H1 (cell line): ENCODE results near the gene ERFE. TPM values are rescaled to one million over a fixed set of nuclear protein-coding genes. Genes with fewer than 3 reads are reported as not detected.

Source experiments
- ASH2L ChIP-seq: fragments of 200-600, 300-600 bp; sonication (generic); IDR thresholded peaks from one replicate; pipeline ENCODE4 v1.7.1; 2017; ENCODE audit warnings: low read length
- BRCA1 ChIP-seq: IDR thresholded peaks from 2 replicates; pipeline ENCODE4 v1.6.1; 2012; ENCODE audit warnings: low read depth, low read length, improper control_type of control experiment
- CEBPB ChIP-seq: IDR thresholded peaks from 2 replicates; pipeline ENCODE4 v1.6.1; 2012; ENCODE audit warnings: low read depth, low read length
- EP300 ChIP-seq, 2 experiments: IDR thresholded peaks; 1 replicate in 1 of 2; 2 replicates in 1 of 2; pipeline ENCODE4 v1.6.1; 2011 to 2012; ENCODE audit warnings: low read depth in 2 of 2, low read length in 2 of 2, mild to moderate bottlenecking in 2 of 2, borderline replicate concordance in 1 of 2, inconsistent platforms in 1 of 2, moderate library complexity in 1 of 2
- FOSL1 ChIP-seq: IDR thresholded peaks from 2 replicates; pipeline ENCODE4 v1.6.1; 2011; ENCODE audit warnings: mild to moderate bottlenecking, low read depth, low read length, moderate library complexity; ENCODE audit not compliant: insufficient read depth
- GTF2F1 ChIP-seq: IDR thresholded peaks from 2 replicates; pipeline ENCODE4 v1.6.1; 2012; ENCODE audit warnings: low read depth, low read length, improper control_type of control experiment, borderline replicate concordance
- HDAC2 ChIP-seq, 2 experiments: fragments of 300-600 bp in 1 of 2; sonication (generic) in 1 of 2; IDR thresholded peaks; 2 replicates each; pipeline ENCODE4 v1.6.1; 2011 to 2012; ENCODE audit warnings: low read depth in 2 of 2, low read length in 2 of 2, mild to moderate bottlenecking in 2 of 2, moderate library complexity in 2 of 2, borderline replicate concordance in 1 of 2, inconsistent platforms in 1 of 2
- JUND ChIP-seq: IDR thresholded peaks from 2 replicates; pipeline ENCODE4 v1.6.1; 2011; ENCODE audit warnings: mild to moderate bottlenecking, improper control_type of control experiment, low read length
- KDM1A ChIP-seq: fragments of 200-600, 300-600 bp; sonication (generic); IDR thresholded peaks from 2 replicates; pipeline ENCODE4 v1.7.1; 2016; ENCODE audit warnings: mild to moderate bottlenecking, low read length, borderline replicate concordance
- KDM4A ChIP-seq: IDR thresholded peaks from one replicate; pipeline ENCODE4 v1.7.1; 2012; ENCODE audit warnings: low read depth, mild to moderate bottlenecking, moderate library complexity, low read length, inconsistent platforms; ENCODE audit not compliant: severe bottlenecking
- KDM5A ChIP-seq: fragments of 200-600 bp; IDR thresholded peaks from 2 replicates; pipeline ENCODE4 v1.7.1; 2012; ENCODE audit warnings: mild to moderate bottlenecking, low read length, inconsistent platforms, mixed read lengths
- MAFK ChIP-seq: IDR thresholded peaks from 2 replicates; pipeline ENCODE4 v1.6.1; 2012; ENCODE audit warnings: low read depth, mild to moderate bottlenecking, improper control_type of control experiment, low read length
- NRF1 ChIP-seq: IDR thresholded peaks from 2 replicates; pipeline ENCODE4 v1.6.1; 2011; ENCODE audit warnings: mild to moderate bottlenecking, low read depth, low read length, improper control_type of control experiment
- POLR2A ChIP-seq, 2 experiments: IDR thresholded peaks; 1 replicate in 1 of 2; 2 replicates in 1 of 2; pipeline ENCODE4 v1.6.1; 2011; ENCODE audit warnings: low read depth in 2 of 2, low read length in 2 of 2, mild to moderate bottlenecking in 2 of 2; ENCODE audit errors: control extremely low read depth in 1 of 2
- RXRA ChIP-seq: IDR thresholded peaks from 2 replicates; pipeline ENCODE4 v1.6.1; 2011; ENCODE audit warnings: low read depth, mild to moderate bottlenecking, low read length, moderate library complexity; ENCODE audit not compliant: insufficient read depth
- TAF1 ChIP-seq: IDR thresholded peaks from 2 replicates; pipeline ENCODE4 v1.6.1; 2011; ENCODE audit warnings: mild to moderate bottlenecking, low read depth, low read length
- TEAD4 ChIP-seq: IDR thresholded peaks from 2 replicates; pipeline ENCODE4 v1.6.1; 2012; ENCODE audit warnings: low read depth, low read length, inconsistent platforms, mixed read lengths
- polyA plus RNA-seq, 7 experiments: library from polyadenylated mRNA; depleted of rRNA in 3 of 7; stranded (reverse) in 5 of 7; unstranded in 2 of 7; fragments of >200 nt in 5 of 7; fragments of 200-250 nt in 2 of 7; gene quantifications; 1 replicate in 5 of 7; 2 replicates in 1 of 7; 4 replicates in 1 of 7; pipeline versions ENCODE4 v1.2.1 to v1.2.3, GENCODE V29; 2011 to 2013; ENCODE audit warnings: missing spikeins in 2 of 7, mixed read lengths in 2 of 7
- total RNA-seq: library from RNA; stranded (reverse); fragmentation: NEBNext Ultra II Directional; extraction: Animal tissue kit (Norgen Biotek cat#: 25700); gene quantifications from 2 replicates; pipeline ENCODE4 v1.2.1, GENCODE V29; 2021
- TF ChIP-seq, protein P1 (sequence below): IDR thresholded peaks from 2 replicates; pipeline ENCODE4 v1.6.1; 2011; ENCODE audit warnings: low read length, improper control_type of control experiment
- TF ChIP-seq, protein P2 (sequence below), 3 experiments: IDR thresholded peaks; 1 replicate in 2 of 3; 2 replicates in 1 of 3; pipeline versions ENCODE4 v1.5.1 to v1.6.1; 2011; ENCODE audit warnings: low read length in 3 of 3, mild to moderate bottlenecking in 3 of 3, inconsistent platforms in 2 of 3, low read depth in 1 of 3, moderate library complexity in 1 of 3; ENCODE audit not compliant: insufficient read depth in 1 of 3; ENCODE audit errors: control extremely low read depth in 1 of 3
- TF ChIP-seq, protein P3 (sequence below): IDR thresholded peaks from 2 replicates; pipeline ENCODE4 v1.6.1; 2012; ENCODE audit warnings: inconsistent platforms

Gene ERFE
- total and polyA plus RNA-seq, 2 of the 8 experiments (the other 6 are each of a cell fraction or from before 2014, with no cell fraction given) = 2.5 to 3.6 TPM

DNA sequence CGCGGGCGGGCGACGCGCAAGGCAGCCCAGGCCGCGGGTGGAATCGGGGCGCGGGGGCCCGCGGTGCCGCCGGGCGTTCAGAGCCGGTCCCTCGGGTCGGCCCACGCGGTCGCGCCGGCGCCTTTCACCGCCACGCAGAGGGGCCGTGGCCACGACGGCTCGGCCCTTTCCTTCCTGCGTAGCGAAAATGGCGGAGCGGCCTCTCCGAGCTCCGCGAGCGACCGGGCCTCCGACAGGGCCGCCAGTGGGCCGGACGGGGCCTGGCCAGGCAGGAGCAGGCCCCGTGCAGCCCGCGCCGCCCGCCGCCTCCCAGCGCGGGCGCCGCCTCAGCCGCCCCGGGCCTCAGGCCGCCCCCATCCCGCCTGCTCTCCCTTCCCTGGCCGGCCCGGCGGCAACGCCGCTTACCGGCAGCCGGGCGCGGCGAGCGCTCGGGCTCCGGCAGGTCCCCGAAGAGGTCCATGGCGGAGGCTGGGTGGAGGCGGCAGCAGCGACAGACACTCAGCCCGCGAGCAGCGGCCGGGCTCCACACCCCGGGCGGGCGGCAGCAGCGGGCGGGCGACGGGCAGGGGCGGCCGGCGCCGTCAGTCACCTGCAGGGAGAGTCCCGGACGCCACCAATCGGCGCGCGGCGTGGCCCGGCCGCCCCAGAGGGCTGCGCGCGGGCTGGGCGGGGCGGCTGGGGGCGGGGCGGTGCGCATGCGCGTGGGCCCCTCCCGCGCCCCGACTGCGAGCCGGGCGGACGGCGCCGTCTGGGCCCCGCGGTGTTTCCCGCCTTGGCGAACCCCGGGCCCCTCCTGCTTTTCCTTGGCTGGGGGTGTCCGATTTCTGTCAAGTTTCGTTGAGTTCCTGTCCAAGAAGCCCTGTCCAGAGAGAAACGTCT, 44.6 kb downstream of the ERFE start, which contains the start of gene ILKAP (continued):
- TF ChIP-seq KDM5A = no peak
- TF ChIP-seq CEBPB = no peak
- TF ChIP-seq BRCA1 = no peak
- no peak; a peak in 1 of 4 replicates for TF ChIP-seq HDAC2 (IDR thresholded peaks at IDR 0.05; ENCODE audit: borderline replicate concordance in 1 of 2, low read depth in 2 of 2, low read length in 2 of 2)
- TF ChIP-seq, protein P1, sequence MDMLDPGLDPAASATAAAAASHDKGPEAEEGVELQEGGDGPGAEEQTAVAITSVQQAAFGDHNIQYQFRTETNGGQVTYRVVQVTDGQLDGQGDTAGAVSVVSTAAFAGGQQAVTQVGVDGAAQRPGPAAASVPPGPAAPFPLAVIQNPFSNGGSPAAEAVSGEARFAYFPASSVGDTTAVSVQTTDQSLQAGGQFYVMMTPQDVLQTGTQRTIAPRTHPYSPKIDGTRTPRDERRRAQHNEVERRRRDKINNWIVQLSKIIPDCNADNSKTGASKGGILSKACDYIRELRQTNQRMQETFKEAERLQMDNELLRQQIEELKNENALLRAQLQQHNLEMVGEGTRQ = no peak
- TF ChIP-seq, protein P2, sequence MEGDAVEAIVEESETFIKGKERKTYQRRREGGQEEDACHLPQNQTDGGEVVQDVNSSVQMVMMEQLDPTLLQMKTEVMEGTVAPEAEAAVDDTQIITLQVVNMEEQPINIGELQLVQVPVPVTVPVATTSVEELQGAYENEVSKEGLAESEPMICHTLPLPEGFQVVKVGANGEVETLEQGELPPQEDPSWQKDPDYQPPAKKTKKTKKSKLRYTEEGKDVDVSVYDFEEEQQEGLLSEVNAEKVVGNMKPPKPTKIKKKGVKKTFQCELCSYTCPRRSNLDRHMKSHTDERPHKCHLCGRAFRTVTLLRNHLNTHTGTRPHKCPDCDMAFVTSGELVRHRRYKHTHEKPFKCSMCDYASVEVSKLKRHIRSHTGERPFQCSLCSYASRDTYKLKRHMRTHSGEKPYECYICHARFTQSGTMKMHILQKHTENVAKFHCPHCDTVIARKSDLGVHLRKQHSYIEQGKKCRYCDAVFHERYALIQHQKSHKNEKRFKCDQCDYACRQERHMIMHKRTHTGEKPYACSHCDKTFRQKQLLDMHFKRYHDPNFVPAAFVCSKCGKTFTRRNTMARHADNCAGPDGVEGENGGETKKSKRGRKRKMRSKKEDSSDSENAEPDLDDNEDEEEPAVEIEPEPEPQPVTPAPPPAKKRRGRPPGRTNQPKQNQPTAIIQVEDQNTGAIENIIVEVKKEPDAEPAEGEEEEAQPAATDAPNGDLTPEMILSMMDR (IDR thresholded peaks at IDR 0.05; ENCODE audit: control extremely low read depth in 1 of 3, insufficient read depth in 1 of 3, low read depth in 1 of 3, low read length in 3 of 3) = no peak
- TF ChIP-seq KDM4A = peak; percentile 91
- TF ChIP-seq FOSL1 = no peak
- TF ChIP-seq JUND = no peak
- TF ChIP-seq TEAD4 = no peak
- no peak for TF ChIP-seq ASH2L
- TF ChIP-seq, protein P3, sequence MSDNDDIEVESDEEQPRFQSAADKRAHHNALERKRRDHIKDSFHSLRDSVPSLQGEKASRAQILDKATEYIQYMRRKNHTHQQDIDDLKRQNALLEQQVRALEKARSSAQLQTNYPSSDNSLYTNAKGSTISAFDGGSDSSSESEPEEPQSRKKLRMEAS = 0 out of 2 replicates have a peak, but pooled peaks have one; percentile 25
- peak; percentile 68 for TF ChIP-seq TAF1
- TF ChIP-seq NRF1 = peak; percentile 62
- no peak for TF ChIP-seq MAFK
- TF ChIP-seq EP300 (IDR thresholded peaks at IDR 0.05; ENCODE audit: borderline replicate concordance in 1 of 2, low read depth in 2 of 2, low read length in 2 of 2) = no peak
- TF ChIP-seq GTF2F1 = no peak
- TF ChIP-seq RXRA = no peak
- TF ChIP-seq KDM1A = no peak
- peak in 1 of 2 experiments; percentile 45; a peak in 2 of 3 replicates for TF ChIP-seq POLR2A (IDR thresholded peaks at IDR 0.05; ENCODE audit: control extremely low read depth in 1 of 2, low read depth in 2 of 2, low read length in 2 of 2)
